ENCODE data around the gene AMT. TPM values are rescaled to one million over a fixed set of nuclear protein-coding genes. Genes with fewer than 3 reads are reported as not detected.

Gene AMT, protein sequence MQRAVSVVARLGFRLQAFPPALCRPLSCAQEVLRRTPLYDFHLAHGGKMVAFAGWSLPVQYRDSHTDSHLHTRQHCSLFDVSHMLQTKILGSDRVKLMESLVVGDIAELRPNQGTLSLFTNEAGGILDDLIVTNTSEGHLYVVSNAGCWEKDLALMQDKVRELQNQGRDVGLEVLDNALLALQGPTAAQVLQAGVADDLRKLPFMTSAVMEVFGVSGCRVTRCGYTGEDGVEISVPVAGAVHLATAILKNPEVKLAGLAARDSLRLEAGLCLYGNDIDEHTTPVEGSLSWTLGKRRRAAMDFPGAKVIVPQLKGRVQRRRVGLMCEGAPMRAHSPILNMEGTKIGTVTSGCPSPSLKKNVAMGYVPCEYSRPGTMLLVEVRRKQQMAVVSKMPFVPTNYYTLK
- 2.2 and 2.7 TPM in 2 replicates for total RNA-seq

DNA sequence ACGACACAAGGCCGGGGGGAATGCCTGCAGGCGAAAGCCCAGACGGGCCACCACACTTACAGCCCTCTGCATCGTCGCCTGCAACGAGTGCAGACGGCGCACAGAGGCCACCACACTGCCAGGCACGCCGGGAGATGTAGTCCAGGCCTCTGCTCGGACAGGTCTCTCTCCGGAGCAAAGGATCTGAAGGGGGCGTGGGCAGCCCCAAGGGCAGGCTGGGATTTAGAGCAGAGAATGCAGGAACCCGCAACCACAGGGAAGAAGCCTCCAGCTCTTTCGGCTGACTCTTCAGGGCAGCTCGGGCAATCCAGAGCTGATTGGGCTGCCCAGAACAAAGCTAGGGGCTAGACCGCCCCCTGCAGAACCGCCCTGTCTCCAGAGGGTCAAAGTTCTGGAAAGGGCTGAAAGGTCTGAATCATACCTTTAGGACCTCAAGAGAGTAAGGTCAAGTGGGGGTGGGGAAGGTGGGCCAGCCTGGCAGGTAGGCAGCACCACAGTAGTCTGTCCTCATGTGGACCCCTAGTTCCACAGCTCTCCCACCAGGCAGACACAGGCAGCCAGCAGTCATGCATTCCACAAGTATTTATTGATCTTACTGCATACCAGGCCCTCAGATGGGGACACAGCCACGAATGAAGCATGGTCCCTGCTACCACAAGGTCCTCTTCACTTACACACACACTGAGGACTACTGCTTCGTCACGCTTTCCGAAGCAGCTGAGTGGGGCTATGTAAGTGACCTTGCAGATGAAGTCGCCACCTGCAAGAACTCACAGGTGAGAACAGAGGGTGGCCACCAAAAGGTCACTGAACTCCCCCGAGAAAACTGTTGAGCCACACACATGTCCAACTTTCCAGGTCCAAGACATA lies at the start of gene AMT:
TSS of gene AMT (minus strand) at position 95 of the 870 bp plus-strand sequence. CDS start at position 72, 23 bp downstream.
- H3K27ac Mint-ChIP-seq = no peak within 1 kb of the TSS
- no peak within 1 kb of the TSS for H3K4me3 Mint-ChIP-seq
- DNase-seq (ENCODE audit: low spot score) = no peak
- intact Hi-C loops (cut with micrococcal nuclease) = no loop called here
- peaks cover 22% of the 10 kb centered on the region for H3K36me3 Mint-ChIP-seq (ENCODE audit: low read depth)
- no peaks in the 10 kb centered on the region for H3K27me3 Mint-ChIP-seq (ENCODE audit: insufficient read depth)
- no peaks in the 10 kb centered on the region for H3K9me3 Mint-ChIP-seq
- H3K4me1 Mint-ChIP-seq (ENCODE audit: low read depth) = peaks cover 41% of the 10 kb centered on the region

DNA sequence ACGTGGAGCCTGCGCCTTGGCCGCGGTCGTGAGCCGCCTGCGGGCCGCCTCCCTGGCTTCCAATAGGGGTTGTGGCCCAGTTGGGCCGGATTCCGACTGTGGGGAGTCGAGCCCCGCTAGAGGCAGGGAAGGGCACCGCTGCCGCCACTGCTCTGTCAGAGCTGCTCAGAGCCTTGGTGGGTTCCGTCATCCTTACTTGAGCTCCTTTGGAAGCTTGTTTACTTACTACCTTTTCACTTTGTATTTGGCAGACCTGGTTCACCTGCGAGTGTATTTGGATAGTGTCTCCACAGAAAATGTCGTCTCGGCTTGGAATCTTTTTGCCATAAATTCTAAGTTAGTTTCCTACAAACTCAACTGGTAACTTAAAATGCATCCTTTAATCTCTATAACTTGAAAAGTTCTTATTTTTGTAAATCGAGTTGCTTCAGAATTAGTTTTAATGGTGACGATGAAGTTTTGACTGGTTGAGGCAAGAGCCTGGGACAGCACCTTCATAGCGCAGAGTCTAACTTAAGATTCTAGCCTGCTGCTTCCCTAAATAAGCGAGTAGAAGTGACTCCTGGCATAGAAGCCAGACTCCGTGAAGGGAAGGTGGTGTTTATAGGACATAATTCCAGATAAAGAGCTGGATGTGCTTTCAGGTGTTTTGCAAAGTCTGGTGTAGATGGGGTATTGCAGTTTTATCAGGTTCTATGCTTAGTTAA lies 48.6 kb upstream of the AMT start:
- no peak for DNase-seq (ENCODE audit: low spot score)
- Mint-ChIP-seq H3K36me3 (ENCODE audit: low read depth) (peaks cover 9% of the 10 kb centered on the region), H3K4me3 (peak overlapping the region; percentile 92)

DNA sequence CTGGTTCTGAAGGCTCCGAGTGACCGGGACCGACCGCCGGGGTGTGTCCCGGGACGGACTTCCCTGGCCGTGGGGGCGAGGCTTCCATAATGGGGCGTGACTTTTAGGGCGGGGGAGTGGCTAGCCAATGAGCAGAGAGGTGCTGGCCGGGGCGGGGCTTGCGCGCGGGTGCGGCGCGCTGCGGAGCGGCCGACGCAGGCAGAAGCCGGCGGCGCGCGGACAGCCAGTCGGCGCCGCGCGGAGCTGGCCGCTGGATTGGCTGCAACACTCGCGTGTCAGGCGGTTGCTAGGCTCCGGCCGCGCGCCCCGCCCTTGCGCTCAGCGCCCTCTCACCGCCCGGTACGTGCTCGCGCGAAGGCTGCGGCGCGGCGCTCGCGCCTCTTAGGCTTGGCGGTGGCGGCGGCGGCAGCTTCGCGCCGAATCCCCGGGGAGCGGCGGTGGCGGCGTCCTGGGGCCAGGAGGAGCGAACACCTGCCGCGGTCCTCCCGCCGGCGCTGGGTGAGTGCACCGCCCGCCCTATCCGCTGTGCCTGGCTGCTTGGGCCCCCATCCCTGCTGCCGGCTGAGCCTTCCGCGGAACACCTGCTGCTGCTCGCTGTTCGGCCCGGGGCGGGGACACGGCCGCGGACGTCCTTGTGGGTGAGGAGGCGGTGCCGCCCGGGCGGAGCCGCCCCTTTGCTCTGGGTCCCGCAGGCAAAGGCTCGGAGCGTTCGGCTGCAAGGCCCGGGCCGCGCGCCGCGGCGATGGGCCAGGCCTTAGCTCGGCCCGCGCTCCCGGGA lies 47.9 kb upstream of the AMT start, which contains the start of gene DAG1:
TSS of gene DAG1 (plus strand) at position 332 of the 778 bp plus-strand sequence. CDS start 40,268 bp downstream, outside the sequence.
- peak within 1 kb of the TSS; percentile 88 for H3K27ac Mint-ChIP-seq
- H3K27me3 Mint-ChIP-seq (ENCODE audit: insufficient read depth) = no peaks in the 10 kb centered on the region
- peaks cover 23% of the 10 kb centered on the region for H3K4me1 Mint-ChIP-seq (ENCODE audit: low read depth)
- H3K9me3 Mint-ChIP-seq = no peaks in the 10 kb centered on the region
- DNase-seq (ENCODE audit: low spot score) = peak; percentile 96
- H3K36me3 Mint-ChIP-seq (ENCODE audit: low read depth) = peaks cover 8% of the 10 kb centered on the region
- intact Hi-C loops (cut with micrococcal nuclease) = loop anchor here (1.0 to 2.0 kb wide), 14 partner anchors 21 to 823 kb away; partner anchors contain the start of genes APEH, IFRD2, NICN1 and PRKAR2A
- peak within 1 kb of the TSS; percentile 92 for H3K4me3 Mint-ChIP-seq

More for the DNA sequence above, 48.6 kb upstream of the AMT start:
- Mint-ChIP-seq H3K9me3 (no peaks in the 10 kb centered on the region), H3K4me1 (ENCODE audit: low read depth) (peaks cover 24% of the 10 kb centered on the region), H3K27ac (peak overlapping the region; percentile 66), H3K27me3 (ENCODE audit: insufficient read depth) (no peaks in the 10 kb centered on the region)
- intact Hi-C loops (cut with micrococcal nuclease) = loop anchor here (1.0 to 2.0 kb wide), 14 partner anchors 22 to 822 kb away; partner anchors contain the start of genes APEH, IFRD2, NICN1 and PRKAR2A

DNA sequence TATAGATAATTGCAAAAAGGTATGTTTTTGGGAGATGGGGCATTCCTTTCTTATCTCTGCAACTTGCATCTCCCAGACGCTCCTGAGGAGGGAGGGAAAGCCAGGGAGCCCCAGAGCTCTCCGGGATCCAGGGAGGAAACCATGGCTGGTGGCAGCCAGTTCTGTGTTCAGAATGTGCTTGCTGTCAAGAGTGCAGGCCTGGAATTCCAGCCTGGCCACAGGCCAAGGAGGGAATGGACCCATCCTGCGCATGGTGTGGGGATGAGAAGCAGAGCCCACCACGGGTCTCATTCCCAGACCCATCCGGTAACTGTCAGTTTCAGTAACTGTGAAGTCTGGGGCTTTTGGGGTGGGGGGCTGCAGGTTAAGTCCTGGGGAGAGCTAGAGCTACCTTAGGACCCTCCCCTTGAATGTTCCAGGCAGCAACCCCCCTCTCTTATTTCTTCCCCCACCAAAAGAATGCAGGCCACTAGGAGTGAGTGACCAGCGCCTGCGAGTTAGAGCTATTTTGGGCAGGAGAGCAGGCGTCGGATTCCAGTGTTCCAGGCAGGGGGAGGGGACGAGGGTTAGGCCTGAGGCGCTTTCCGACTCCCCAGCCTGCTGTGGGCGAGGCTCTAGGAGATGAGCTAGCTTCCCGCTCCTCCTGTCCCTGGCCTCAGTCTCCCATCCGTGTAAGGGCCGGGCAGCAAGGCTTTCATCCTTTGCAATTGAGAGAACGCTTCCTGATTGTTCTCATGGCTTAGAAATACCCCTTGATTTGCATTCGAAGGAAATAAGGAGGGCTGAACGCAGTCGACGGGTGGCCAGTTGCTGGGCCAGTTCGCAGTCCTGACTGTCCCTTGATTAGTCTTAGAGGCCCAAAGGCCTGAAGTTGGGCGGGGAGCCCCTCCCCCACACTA lies 47.0 kb upstream of the AMT start:
- Mint-ChIP-seq H3K4me1 (ENCODE audit: low read depth) (peaks cover 23% of the 10 kb centered on the region), H3K27ac (peak overlapping the region; percentile 88), H3K4me3 (peak overlapping the region; percentile 88), H3K36me3 (ENCODE audit: low read depth) (peaks cover 8% of the 10 kb centered on the region), H3K9me3 (no peaks in the 10 kb centered on the region), H3K27me3 (ENCODE audit: insufficient read depth) (no peaks in the 10 kb centered on the region)
- no peak for DNase-seq (ENCODE audit: low spot score)
- intact Hi-C loops (cut with micrococcal nuclease) = no loop called here

DNA sequence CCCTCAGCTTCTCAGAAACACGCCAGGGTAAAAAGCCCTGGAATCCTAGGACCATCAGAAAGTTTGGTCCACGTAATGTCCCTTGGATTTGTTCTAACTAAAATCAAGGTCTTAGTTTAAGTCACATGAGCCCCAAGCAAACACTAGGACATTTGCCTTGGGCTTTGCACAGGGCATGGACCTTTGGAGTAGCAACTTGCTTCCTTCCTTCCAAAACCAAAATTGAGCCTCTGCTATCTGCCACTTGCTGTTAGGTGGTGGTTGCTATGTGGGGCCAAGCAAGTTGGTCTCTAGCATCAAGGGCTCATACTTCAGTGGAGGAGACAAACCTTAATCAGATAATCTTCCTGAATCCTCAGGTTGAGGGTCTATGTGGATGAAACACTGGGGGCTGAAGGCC lies 43.8 kb upstream of the AMT start:
- Mint-ChIP-seq H3K27me3 (ENCODE audit: insufficient read depth) (peaks cover 2% of the 10 kb centered on the region), H3K9me3 (no peaks in the 10 kb centered on the region), H3K27ac (no peak overlapping the region), H3K4me1 (ENCODE audit: low read depth) (peaks cover 17% of the 10 kb centered on the region), H3K36me3 (ENCODE audit: low read depth) (no peaks in the 10 kb centered on the region), H3K4me3 (no peak overlapping the region)
- DNase-seq (ENCODE audit: low spot score) = no peak
- intact Hi-C loops (cut with micrococcal nuclease) = no loop called here

DNA sequence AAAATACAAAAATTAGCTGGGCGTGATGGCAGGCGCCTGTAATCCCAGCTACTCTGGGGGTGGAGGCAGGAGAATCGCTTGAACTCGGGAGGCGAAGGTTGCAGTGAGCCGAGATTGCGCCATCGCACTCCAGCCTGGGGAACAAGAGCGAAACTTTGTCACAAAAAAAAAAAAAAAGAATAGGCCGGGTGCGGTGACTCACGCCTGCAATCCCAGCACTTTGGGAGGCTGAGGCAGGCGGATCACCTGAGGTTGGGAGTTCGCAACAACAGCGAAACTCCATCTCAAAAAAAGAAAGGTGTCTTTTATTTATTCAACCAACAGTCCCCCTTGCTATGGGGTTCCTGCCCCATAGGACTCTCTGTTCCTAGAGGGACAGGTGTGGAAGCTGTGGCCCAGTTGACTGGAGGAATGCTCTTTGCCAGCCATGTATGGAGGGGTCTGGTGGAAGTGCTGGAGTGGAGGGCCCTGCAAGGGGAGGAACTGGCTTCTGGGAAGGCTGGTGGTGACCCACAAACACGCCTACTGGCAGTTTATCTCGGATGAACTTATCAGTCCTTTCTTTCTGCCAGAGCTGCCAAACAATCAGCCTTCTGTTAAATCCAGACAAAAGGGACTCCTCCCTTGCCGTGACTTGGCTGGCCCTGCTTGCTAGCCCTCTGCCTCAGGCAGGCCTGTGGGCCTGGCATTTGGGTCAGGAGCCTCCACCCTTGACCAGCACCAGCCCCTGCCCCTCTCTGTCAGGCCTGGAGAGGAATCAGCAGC lies 43.2 kb upstream of the AMT start:
- H3K36me3 Mint-ChIP-seq (ENCODE audit: low read depth) = no peaks in the 10 kb centered on the region
- no peaks in the 10 kb centered on the region for H3K9me3 Mint-ChIP-seq
- H3K4me1 Mint-ChIP-seq (ENCODE audit: low read depth) = peaks cover 13% of the 10 kb centered on the region
- peaks cover 2% of the 10 kb centered on the region for H3K27me3 Mint-ChIP-seq (ENCODE audit: insufficient read depth)
- no peak overlapping the region for H3K27ac Mint-ChIP-seq
- DNase-seq (ENCODE audit: low spot score) = no peak
- intact Hi-C loops (cut with micrococcal nuclease) = no loop called here
- H3K4me3 Mint-ChIP-seq = no peak overlapping the region

DNA sequence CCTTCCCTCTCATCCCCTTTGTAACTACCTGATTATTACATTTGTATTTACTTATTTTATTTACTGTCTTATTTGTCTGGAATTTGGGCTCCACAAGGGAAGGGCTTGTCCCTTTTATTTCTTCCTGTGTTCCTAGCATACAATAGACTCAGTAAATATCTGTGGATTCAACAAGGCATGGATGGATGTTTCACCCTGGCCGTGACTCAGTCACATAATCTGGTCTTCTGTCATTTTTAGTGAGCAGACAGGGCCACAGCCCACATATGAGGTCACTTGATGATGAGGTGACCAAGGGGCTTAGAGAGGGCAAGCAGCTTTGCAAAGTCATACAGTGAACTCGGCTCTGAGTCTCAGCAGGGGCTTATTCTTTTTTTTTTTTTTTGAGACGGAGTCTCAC lies 39.9 kb upstream of the AMT start:
- Mint-ChIP-seq H3K27me3 (ENCODE audit: insufficient read depth) (peaks cover 2% of the 10 kb centered on the region), H3K9me3 (no peaks in the 10 kb centered on the region), H3K4me3 (no peak overlapping the region), H3K4me1 (ENCODE audit: low read depth) (peaks cover 7% of the 10 kb centered on the region), H3K36me3 (ENCODE audit: low read depth) (no peaks in the 10 kb centered on the region), H3K27ac (no peak overlapping the region)
- no peak for DNase-seq (ENCODE audit: low spot score)
- intact Hi-C loops (cut with micrococcal nuclease) = no loop called here

DNA sequence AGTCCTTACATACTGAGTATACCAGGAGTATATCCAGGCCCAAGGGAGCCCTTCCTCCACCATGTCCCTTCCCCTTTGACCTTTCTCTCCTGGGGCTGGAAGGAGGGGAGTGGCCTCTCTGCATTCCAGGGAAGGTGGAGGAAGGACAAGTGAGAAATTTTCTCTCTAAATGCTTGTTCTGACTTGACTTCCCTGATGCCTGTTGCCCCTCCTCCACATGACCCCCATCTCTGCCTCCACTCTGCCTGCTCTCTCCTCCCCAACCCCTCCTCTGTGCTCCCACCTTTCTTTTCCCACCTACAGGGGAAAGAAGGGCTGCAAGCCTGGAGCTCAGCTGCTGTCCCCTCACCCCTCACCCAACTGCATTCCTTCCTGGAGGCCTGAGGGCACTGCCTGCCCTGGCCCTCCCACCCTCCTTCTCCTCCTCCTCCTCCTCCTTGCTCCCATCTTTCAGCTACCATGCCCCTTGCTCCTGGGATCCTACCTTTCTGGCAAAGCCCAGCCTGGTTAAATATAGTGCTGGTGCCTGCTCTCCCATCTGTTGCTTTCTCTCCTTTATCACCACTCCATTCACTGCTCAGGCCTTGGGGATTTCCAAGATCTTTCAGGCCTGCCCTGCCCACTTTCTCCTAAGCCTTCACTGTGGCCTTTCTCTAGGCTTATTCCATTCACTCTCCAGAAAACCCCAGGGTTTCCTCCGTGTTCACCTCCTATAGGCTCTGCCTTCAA lies 39.3 kb upstream of the AMT start:
- Mint-ChIP-seq H3K9me3 (no peaks in the 10 kb centered on the region), H3K27ac (peak overlapping the region; percentile 7), H3K4me3 (no peak overlapping the region), H3K27me3 (ENCODE audit: insufficient read depth) (peaks cover 2% of the 10 kb centered on the region), H3K4me1 (ENCODE audit: low read depth) (peaks cover 7% of the 10 kb centered on the region), H3K36me3 (ENCODE audit: low read depth) (no peaks in the 10 kb centered on the region)
- intact Hi-C loops (cut with micrococcal nuclease) = no loop called here
- no peak for DNase-seq (ENCODE audit: low spot score)

DNA sequence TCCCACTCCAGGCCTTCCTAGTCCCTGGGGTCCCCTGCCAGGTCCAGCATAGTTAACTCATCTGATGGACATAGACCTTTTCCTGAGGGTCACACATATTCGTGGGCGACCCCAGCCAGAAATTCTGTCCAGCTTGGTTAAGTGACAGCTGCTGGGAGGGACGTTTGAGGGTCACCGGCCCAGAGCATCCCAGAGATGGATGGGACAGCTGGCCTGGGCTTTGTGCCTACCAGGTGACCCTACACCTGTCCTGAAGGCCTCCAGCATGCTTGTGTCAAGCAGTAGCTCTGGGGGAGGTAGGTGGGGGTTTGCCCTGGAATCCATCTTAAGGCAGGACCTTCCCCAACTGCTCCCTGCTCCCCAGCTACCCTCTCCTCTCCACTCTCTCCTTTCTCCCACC lies 38.7 kb upstream of the AMT start:
- Mint-ChIP-seq H3K9me3 (no peaks in the 10 kb centered on the region), H3K27me3 (ENCODE audit: insufficient read depth) (peaks cover 2% of the 10 kb centered on the region), H3K36me3 (ENCODE audit: low read depth) (no peaks in the 10 kb centered on the region), H3K4me1 (ENCODE audit: low read depth) (peaks cover 7% of the 10 kb centered on the region), H3K27ac (no peak overlapping the region), H3K4me3 (no peak overlapping the region)
- intact Hi-C loops (cut with micrococcal nuclease) = no loop called here
- DNase-seq (ENCODE audit: low spot score) = no peak

DNA sequence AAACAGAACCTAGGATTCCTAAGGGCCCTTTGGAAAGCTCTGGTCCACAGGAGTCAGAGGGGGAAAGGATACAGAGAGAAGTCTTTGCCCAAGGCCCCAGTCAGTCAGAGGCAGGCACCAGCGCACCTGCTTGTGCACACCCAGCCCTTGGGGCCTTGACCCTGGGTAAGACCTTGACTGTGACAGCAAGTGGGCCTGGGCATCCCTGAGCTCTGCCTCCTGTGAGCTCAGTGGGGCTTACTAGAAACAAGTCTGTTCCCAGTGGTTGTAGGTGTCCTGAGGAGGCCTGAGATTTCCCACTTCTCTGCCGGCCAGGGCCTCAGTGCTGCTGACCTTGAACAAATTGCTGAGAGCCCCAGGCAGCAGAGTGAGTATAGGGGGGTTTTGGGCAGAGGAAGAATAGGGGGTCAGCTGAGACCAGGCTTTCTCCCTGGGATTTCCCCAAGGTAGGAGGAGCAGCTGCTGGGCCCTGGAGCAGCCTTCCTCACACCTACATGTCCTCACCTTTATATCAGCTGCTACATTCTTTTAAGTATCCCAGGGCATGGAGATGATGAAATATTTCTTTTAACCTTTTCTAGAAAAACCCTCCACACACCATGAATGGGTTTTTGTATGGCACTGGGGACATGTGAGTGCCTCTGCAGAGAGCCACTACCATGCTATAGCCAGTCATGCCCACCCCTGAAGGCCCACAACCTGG lies 38.1 kb upstream of the AMT start:
- intact Hi-C loops (cut with micrococcal nuclease) = no loop called here
- Mint-ChIP-seq H3K4me3 (no peak overlapping the region), H3K9me3 (no peaks in the 10 kb centered on the region), H3K27me3 (ENCODE audit: insufficient read depth) (peaks cover 2% of the 10 kb centered on the region), H3K36me3 (ENCODE audit: low read depth) (no peaks in the 10 kb centered on the region), H3K27ac (no peak overlapping the region), H3K4me1 (ENCODE audit: low read depth) (peaks cover 7% of the 10 kb centered on the region)
- DNase-seq (ENCODE audit: low spot score) = no peak

All from activated T-helper 1 cell treated with anti-CD3 and anti-CD28 coated beads, Interleukin-12 subunit alpha, Interleukin-12 subunit beta, Interleukin-2, Interleukin-4 antibody, amounts not matched to agents 30 ng/mL and 10 ng/mL and 1 ng/mL, durations not matched to agents 14 hours and 24 hours and 36 hours (primary cell).